SU-DHL-6 (cell line): ENCODE results near the gene GOLGA6L7.

ENCODE experiments used
- H2AFZ ChIP-seq: fragments of 200-600 bp; sonication (generic); 2 replicates; pipeline ENCODE4 v1.6.1; 2014; ENCODE audit warnings: low read depth, mild to moderate bottlenecking, moderate library complexity, mixed read lengths, antibody characterized with exemption, low read length; ENCODE audit not compliant: severe bottlenecking
- H3F3A ChIP-seq: fragments of 200-600 bp; shearing (Covaris generic); 2 replicates; pipeline ENCODE4 v1.6.0; 2016; ENCODE audit warnings: antibody characterized with exemption, mild to moderate bottlenecking; ENCODE audit not compliant: insufficient read depth
- H3K27ac ChIP-seq: fragments of 200-600 bp; sonication (generic); 2 replicates; pipeline ENCODE4 v1.5.1; 2016; ENCODE audit warnings: low read depth, mild to moderate bottlenecking, low read length, moderate library complexity, mixed read lengths
- H3K27me3 ChIP-seq: fragments of 200-600 bp; sonication (generic), shearing (Covaris generic); 2 replicates; pipeline ENCODE4 v1.6.0; 2014; ENCODE audit warnings: mild to moderate bottlenecking, low read length
- H3K36me3 ChIP-seq: fragments of 200-600 bp; sonication (generic); 2 replicates; pipeline ENCODE4 v1.6.1; 2014; ENCODE audit warnings: mild to moderate bottlenecking, low read length, mixed read lengths
- H3K4me2 ChIP-seq: fragments of 300-600, 200-600 bp; shearing (Covaris generic), sonication (generic); 2 replicates; pipeline ENCODE4 v1.6.0; 2014; ENCODE audit warnings: low read length, low read depth, mild to moderate bottlenecking; ENCODE audit not compliant: poor library complexity, severe bottlenecking
- H3K4me3 ChIP-seq: fragments of 200-600 bp; sonication (generic); 2 replicates; pipeline ENCODE4 v1.5.1; 2014; ENCODE audit warnings: antibody characterized with exemption, low read length, mild to moderate bottlenecking, mixed read lengths; ENCODE audit not compliant: insufficient read depth, poor library complexity, severe bottlenecking
- H3K79me2 ChIP-seq: fragments of 200-600 bp; sonication (generic); 2 replicates; pipeline ENCODE4 v1.6.1; 2014; ENCODE audit warnings: mild to moderate bottlenecking, low read length, moderate library complexity; ENCODE audit not compliant: insufficient read depth
- H3K9ac ChIP-seq: fragments of 200-600 bp; sonication (generic); 2 replicates; pipeline ENCODE4 v1.7.0; 2014; ENCODE audit warnings: mild to moderate bottlenecking, low read length
- H3K9me2 ChIP-seq: fragments of 200-600 bp; sonication (generic); replicated peaks from 2 replicates; pipeline ENCODE4 v1.6.1; 2014; ENCODE audit warnings: low read length; ENCODE audit not compliant: insufficient read depth
- H3K9me3 ChIP-seq: fragments of 200-600 bp; sonication (generic); 2 replicates; pipeline ENCODE4 v1.6.1; 2014; ENCODE audit warnings: low read length, mixed read lengths; ENCODE audit not compliant: insufficient read depth
- H4K20me1 ChIP-seq: fragments of 200-600 bp; sonication (generic); 2 replicates; pipeline ENCODE4 v1.6.1; 2014; ENCODE audit warnings: low read depth, mild to moderate bottlenecking, antibody characterized with exemption, low read length, moderate library complexity, mixed read lengths
- EZH2phosphoT487 ChIP-seq: fragments of 200-600 bp; sonication (generic), shearing (Covaris generic); conservative IDR thresholded peaks from 2 replicates; pipeline ENCODE4 v1.6.1; 2018; ENCODE audit warnings: mild to moderate bottlenecking, antibody characterized with exemption, low read length, moderate library complexity, mixed read lengths
- TF ChIP-seq, protein P1 (sequence below): fragments of 200-600 bp; sonication (generic); IDR thresholded peaks from one replicate; pipeline ENCODE4 v1.5.1; 2017; ENCODE audit warnings: antibody characterized with exemption, mild to moderate bottlenecking, low read length, moderate library complexity; ENCODE audit not compliant: insufficient read depth, poor library complexity, severe bottlenecking

The GOLGA6L7 gene

DNA sequence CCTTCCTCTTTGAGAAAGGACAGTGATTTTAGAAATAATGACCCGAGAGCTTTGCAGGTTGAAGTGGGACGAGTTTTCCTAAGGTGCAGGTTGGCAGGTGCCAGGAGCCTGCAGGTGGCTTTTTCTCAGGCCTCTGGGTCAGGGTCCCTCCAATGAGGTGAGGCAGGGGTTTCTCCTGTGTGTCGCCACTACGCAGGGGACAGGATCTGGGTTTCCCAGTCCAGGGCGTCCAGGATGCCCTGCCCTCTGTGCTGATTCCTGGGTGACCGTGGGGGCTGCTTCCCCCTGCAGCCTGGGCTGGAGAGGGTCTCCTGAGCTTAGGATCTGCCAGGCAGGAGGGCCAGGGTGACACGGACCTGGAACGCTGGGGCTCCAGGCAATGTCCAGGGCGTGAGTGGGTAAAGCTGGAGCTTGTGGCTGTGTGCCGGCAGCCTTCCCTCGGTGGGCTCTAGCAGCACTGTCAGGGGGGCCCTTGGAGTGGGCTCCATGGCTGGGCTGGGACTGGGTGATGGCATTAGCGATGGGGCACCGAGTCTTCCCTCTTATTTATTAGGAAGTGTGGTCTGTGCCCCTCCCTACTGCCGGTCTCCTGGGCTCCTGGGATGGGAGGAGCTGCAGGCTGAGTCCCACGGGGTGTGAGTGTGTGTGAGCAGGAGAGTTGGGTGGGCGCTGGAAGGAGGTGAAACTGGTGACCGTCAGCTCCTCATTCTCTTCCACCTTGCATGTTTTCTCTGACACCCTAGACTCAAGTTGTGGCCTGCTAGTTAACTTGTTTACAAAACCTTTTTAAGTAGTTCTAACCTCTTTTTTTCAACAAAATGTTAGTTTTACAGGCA, 39.1 kb upstream of the GOLGA6L7 start:
- TF ChIP-seq, protein P1, sequence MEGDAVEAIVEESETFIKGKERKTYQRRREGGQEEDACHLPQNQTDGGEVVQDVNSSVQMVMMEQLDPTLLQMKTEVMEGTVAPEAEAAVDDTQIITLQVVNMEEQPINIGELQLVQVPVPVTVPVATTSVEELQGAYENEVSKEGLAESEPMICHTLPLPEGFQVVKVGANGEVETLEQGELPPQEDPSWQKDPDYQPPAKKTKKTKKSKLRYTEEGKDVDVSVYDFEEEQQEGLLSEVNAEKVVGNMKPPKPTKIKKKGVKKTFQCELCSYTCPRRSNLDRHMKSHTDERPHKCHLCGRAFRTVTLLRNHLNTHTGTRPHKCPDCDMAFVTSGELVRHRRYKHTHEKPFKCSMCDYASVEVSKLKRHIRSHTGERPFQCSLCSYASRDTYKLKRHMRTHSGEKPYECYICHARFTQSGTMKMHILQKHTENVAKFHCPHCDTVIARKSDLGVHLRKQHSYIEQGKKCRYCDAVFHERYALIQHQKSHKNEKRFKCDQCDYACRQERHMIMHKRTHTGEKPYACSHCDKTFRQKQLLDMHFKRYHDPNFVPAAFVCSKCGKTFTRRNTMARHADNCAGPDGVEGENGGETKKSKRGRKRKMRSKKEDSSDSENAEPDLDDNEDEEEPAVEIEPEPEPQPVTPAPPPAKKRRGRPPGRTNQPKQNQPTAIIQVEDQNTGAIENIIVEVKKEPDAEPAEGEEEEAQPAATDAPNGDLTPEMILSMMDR, result no peak
- no peak for TF ChIP-seq EZH2phosphoT487
- Histone ChIP-seq H3K4me2 (no peak overlapping the region), H2AFZ (no peak overlapping the region)

DNA sequence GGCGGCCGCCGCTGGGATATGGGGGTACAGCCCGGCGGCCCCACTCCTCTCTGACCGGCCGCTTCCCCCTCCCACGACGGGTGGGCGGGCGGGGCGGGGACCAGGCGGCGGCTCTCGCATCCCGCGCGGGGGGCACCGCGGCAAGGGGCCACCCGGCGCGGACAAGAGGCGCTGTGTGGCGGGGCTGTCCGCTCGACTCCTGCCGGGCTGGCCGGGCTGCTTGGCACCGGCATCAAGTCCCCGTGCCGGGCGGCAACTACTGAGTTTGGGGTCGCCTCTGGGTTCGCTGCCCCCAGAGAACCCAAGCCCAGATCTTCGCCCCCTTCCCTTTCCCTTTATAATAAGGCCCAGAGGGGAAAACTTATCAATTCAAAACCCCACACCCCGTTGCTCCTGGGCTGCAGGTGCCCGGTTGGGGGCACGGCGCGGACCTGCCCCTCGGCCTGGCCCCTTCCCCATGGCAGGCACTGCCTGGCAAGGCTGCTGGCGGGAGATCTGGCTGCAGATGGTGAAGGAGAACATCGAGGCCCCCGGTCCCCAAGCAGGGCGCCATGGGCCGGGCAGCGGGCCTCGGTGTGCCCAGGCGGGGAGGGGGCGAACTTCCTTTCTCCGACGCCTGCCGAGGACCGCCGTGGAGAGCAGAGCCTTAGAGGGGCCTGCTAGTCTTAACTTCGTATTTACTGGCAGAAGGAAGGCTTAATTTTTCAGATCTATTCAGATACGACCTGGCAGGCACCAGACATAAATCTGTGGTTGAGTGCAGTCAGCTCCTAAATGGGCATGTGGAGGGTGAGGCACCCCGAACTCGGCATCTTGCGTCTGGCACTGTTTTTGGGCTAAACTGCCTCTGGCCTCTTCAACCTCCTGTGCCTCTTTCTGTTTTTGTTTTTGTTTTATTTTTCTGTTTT, 38.2 kb upstream of the GOLGA6L7 start:
- Histone ChIP-seq H3K79me2 (no peaks in the 10 kb centered on the region), H3F3A (no peaks in the 10 kb centered on the region), H3K36me3 (no peaks in the 10 kb centered on the region), H3K9me2 (no peaks in the 10 kb centered on the region), H3K27me3 (no peaks in the 10 kb centered on the region), H2AFZ (no peak overlapping the region), H3K27ac (no peak overlapping the region), H3K4me2 (no peak overlapping the region), H4K20me1 (no peaks in the 10 kb centered on the region), H3K4me3 (no peak overlapping the region), H3K9me3 (no peaks in the 10 kb centered on the region), H3K9ac (no peak overlapping the region)
- TF ChIP-seq, protein P1, result no peak
- TF ChIP-seq EZH2phosphoT487, result no peak

More for the DNA sequence above, 39.1 kb upstream of the GOLGA6L7 start:
- Histone ChIP-seq H3K9me3 (no peaks in the 10 kb centered on the region), H3F3A (no peaks in the 10 kb centered on the region), H4K20me1 (no peaks in the 10 kb centered on the region), H3K27ac (no peak overlapping the region), H3K9ac (no peak overlapping the region), H3K9me2 (no peaks in the 10 kb centered on the region), H3K36me3 (no peaks in the 10 kb centered on the region), H3K4me3 (no peak overlapping the region), H3K79me2 (no peaks in the 10 kb centered on the region), H3K27me3 (no peaks in the 10 kb centered on the region)

DNA sequence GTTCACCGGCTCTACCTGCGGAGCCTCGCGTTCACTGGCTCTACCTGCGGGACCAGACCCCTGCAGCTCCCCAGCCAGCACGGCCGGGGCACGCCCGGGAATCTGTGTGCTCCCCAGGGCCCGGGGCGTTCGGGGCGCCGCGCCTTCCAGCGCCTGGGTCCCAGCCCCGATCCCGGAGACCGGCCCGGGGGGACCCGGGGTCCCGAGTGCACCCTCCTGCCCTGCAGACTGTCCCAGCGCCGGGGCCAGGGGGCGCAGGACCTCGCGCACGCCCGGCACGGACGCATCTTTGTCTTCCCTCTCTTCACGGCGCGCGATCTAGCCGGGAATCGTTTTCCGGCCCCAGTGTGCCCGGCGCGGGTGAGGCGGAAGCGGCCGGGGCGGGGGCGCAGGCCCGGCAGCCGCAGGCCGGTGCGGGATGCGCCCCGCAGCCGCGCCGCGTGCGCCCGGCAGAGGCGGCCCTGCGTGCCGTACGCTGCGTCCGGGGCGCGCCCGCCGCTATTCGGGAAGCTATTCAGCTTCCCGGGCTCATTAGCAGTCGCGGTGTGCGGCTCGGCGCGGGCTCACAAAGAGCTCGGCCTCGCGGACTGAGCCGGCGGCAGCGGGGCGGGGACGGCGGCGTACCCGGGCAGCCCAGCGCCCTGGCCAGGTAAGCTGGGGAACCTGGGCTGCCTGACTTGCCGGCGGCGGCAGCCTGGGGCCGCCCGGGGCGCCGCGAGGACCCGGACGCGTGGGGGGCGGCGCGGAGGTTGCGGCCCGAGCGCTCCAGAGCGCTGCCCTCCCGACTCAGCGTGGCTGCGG, 37.4 kb upstream of the GOLGA6L7 start, which contains the start of gene APBA2:
APBA2 (plus strand) TSS at position 345 of the 801 bp plus-strand sequence. CDS start 167,911 bp downstream, outside the sequence.
- H3K36me3 ChIP-seq, result no peaks in the 10 kb centered on the region
- H3K9me2 ChIP-seq, result no peaks in the 10 kb centered on the region
- no peak within 1 kb of the TSS for H2AFZ ChIP-seq
- H3K4me2 ChIP-seq, result no peak within 1 kb of the TSS
- TF ChIP-seq, protein P1, result no peak
- TF ChIP-seq EZH2phosphoT487, result no peak
- H3F3A ChIP-seq, result no peaks in the 10 kb centered on the region
- no peak within 1 kb of the TSS for H3K4me3 ChIP-seq
- H3K79me2 ChIP-seq, result no peaks in the 10 kb centered on the region
- no peaks in the 10 kb centered on the region for H3K9me3 ChIP-seq
- no peaks in the 10 kb centered on the region for H3K27me3 ChIP-seq
- no peaks in the 10 kb centered on the region for H4K20me1 ChIP-seq
- no peak within 1 kb of the TSS for H3K9ac ChIP-seq
- no peak within 1 kb of the TSS for H3K27ac ChIP-seq
